HCT116 (cell line): ENCODE measurements around the gene SORT1. TPM values are rescaled to one million over a fixed set of nuclear protein-coding genes. Genes with fewer than 3 reads are reported as not detected.

Experiments used
- ATAC-seq: fragments of 200-7000 bp; cut with Tn5 transposase; 2 replicates; pipeline ENCODE4 v1.9.1; 2020; ENCODE audit warnings: mild to moderate bottlenecking, moderate library complexity
- BruUV-seq: library from RNA; stranded (reverse); fragments of 400-500 nt; replicated peaks from 2 replicates; lab custom pipeline; 2021; lab: Mats Ljungman, UMichigan
- CTCF ChIA-PET: fragments of 300-600 bp; sonication (Branson Sonifier 250); formaldehyde crosslinking; loops from one replicate; lab custom pipeline; 2021; ENCODE audit warnings: antibody characterized with exemption; lab: Charles Lee
- POLR2A ChIA-PET: fragments of 300-600, 350-600 bp; sonication (Branson Sonifier 250); formaldehyde crosslinking; loops from one replicate; lab custom pipeline; 2021; ENCODE audit warnings: antibody characterized with exemption; lab: Charles Lee
- RAD21 ChIA-PET, 2 experiments: fragments of 300-600 bp; sonication (Branson Sonifier 250); formaldehyde crosslinking; loops; one replicate each; lab custom pipeline; 2023; ENCODE audit warnings: low total read pairs in 2 of 2; ENCODE audit not compliant: uncharacterized antibody in 2 of 2, unreplicated experiment in 2 of 2, low non-redundant PET in 1 of 2; lab: Charles Lee
- DNase-seq: peaks from one replicate; pipeline ENCODE4 v3.0.0-alpha.2; 2010; ENCODE audit warnings: low read depth, low spot score
- H2AFZ ChIP-seq: fragments of 200-600 bp; shearing (Covaris generic), sonication (generic); 2 replicates; pipeline ENCODE4 v1.6.1; 2017; ENCODE audit warnings: low read depth, mixed run types, mixed read lengths, antibody characterized with exemption, low read length; ENCODE audit not compliant: poor library complexity, severe bottlenecking
- H3K27ac ChIP-seq: 2 replicates; pipeline ENCODE4 v1.5.1; 2012; ENCODE audit warnings: low read depth, low read length
- H3K27me3 ChIP-seq: fragments of 200-600 bp; sonication (generic); 2 replicates; pipeline ENCODE4 v1.6.1; 2016; ENCODE audit warnings: mixed run types, low read length, mixed read lengths; ENCODE audit not compliant: insufficient read depth
- H3K36me3 ChIP-seq, 2 experiments: fragments of 200-500 bp in 1 of 2; fragments of 200-600 bp in 1 of 2; sonication (Bioruptor generic) in 1 of 2; sonication (generic) in 1 of 2; 2 replicates each; pipeline versions ENCODE4 v1.5.1 to v1.6.1; 2014 to 2016; ENCODE audit warnings: low read length in 2 of 2, inconsistent platforms in 1 of 2, mixed read lengths in 1 of 2, mixed run types in 1 of 2; ENCODE audit not compliant: insufficient read depth in 2 of 2, control insufficient read depth in 1 of 2
- H3K4me1 ChIP-seq, 2 experiments: fragments of 200-600 bp in 1 of 2; sonication (generic) in 1 of 2; 2 replicates each; pipeline versions ENCODE4 v1.5.1 to v1.6.1; 2012 to 2017; ENCODE audit warnings: low read length in 2 of 2, inconsistent platforms in 1 of 2, mild to moderate bottlenecking in 1 of 2, mixed read lengths in 1 of 2, mixed run types in 1 of 2, moderate library complexity in 1 of 2; ENCODE audit not compliant: insufficient read depth in 2 of 2, control insufficient read depth in 1 of 2
- H3K4me2 ChIP-seq: fragments of 200-600 bp; sonication (generic); 2 replicates; pipeline ENCODE4 v1.6.1; 2017; ENCODE audit warnings: mixed run types, low read length, mixed read lengths
- H3K4me3 ChIP-seq, 2 experiments: fragments of 200-600 bp in 1 of 2; sonication (generic) in 1 of 2; replicated peaks in 1 of 2; 2 replicates each; pipeline ENCODE4 v1.5.1; 2011 to 2016; ENCODE audit warnings: low read length in 2 of 2, control low read depth in 1 of 2, low read depth in 1 of 2, mild to moderate bottlenecking in 1 of 2, mixed read lengths in 1 of 2, mixed run types in 1 of 2
- H3K79me2 ChIP-seq: fragments of 200-600 bp; sonication (generic); 2 replicates; pipeline ENCODE4 v1.6.1; 2017; ENCODE audit warnings: mild to moderate bottlenecking, mixed run types, low read length, moderate library complexity, mixed read lengths; ENCODE audit not compliant: insufficient read depth
- H3K9ac ChIP-seq: fragments of 200-600 bp; sonication (generic); 2 replicates; pipeline ENCODE4 v1.6.1; 2016; ENCODE audit warnings: low read length, mixed read lengths
- H3K9me2 ChIP-seq: fragments of 200-600 bp; sonication (generic), shearing (Covaris generic); 2 replicates; pipeline ENCODE4 v1.6.1; 2017; ENCODE audit warnings: mixed run types, mild to moderate bottlenecking, moderate library complexity; ENCODE audit not compliant: insufficient read depth
- H3K9me3 ChIP-seq, 2 experiments: fragments of 200-500 bp in 1 of 2; fragments of 200-600 bp in 1 of 2; sonication (Bioruptor generic) in 1 of 2; sonication (generic) in 1 of 2; 2 replicates each; pipeline ENCODE4 v1.6.1; 2014 to 2017; ENCODE audit warnings: low read length in 2 of 2, mixed read lengths in 2 of 2, inconsistent platforms in 1 of 2, low read depth in 1 of 2, mild to moderate bottlenecking in 1 of 2, mixed run types in 1 of 2, moderate library complexity in 1 of 2; ENCODE audit not compliant: control insufficient read depth in 1 of 2, insufficient read depth in 1 of 2
- H4K20me1 ChIP-seq: fragments of 200-600 bp; sonication (generic), shearing (Covaris generic); 2 replicates; pipeline ENCODE4 v1.6.1; 2017; ENCODE audit warnings: mixed run types, mild to moderate bottlenecking, moderate library complexity; ENCODE audit not compliant: insufficient read depth
- CBX3 ChIP-seq: IDR thresholded peaks from 2 replicates; pipeline ENCODE4 v1.6.1; 2012; ENCODE audit warnings: low read depth
- CTCF ChIP-seq, 3 experiments: fragments of 200-600 bp in 1 of 3; sonication (generic) in 1 of 3; IDR thresholded peaks in 2 of 3; conservative IDR thresholded peaks in 1 of 3; 2 replicates each; pipeline ENCODE4 v1.5.1; 2012 to 2017; ENCODE audit warnings: low read depth in 2 of 3, low read length in 2 of 3, antibody characterized with exemption in 1 of 3, borderline replicate concordance in 1 of 3, control low read depth in 1 of 3, mild to moderate bottlenecking in 1 of 3, mixed read lengths in 1 of 3, mixed run types in 1 of 3, moderate library complexity in 1 of 3; ENCODE audit not compliant: insufficient read depth in 1 of 3
- EZH2phosphoT487 ChIP-seq: fragments of 200-600 bp; IDR thresholded peaks from 2 replicates; pipeline ENCODE4 v1.6.1; 2018; ENCODE audit warnings: antibody characterized with exemption, borderline replicate concordance
- RAD21 ChIP-seq: IDR thresholded peaks from 2 replicates; pipeline ENCODE4 v1.6.1; 2012; ENCODE audit warnings: low read depth, mild to moderate bottlenecking
- SP1 ChIP-seq: IDR thresholded peaks from 2 replicates; pipeline ENCODE4 v1.6.1; 2012; ENCODE audit warnings: low read depth
- ZNF274 ChIP-seq: fragments of 200-500 bp; sonication (Bioruptor generic); IDR thresholded peaks from 2 replicates; pipeline ENCODE4 v1.6.1; 2014; ENCODE audit warnings: mild to moderate bottlenecking, low read depth, low read length, inconsistent platforms
- intact Hi-C: fragments of 100-400 bp; cut with micrococcal nuclease; formaldehyde crosslinking; loops from 2 replicates; pipeline ENCODE4 v1.10.0; 2022
- total RNA-seq: library from RNA; stranded (reverse); gene quantifications from one replicate; pipeline ENCODE4 v1.2.1, GENCODE V29; 2021; ENCODE audit not compliant: unreplicated experiment

Gene SORT1
- total RNA-seq, 1 experiment from 2014 or later: 20.2 TPM

- Histone ChIP-seq H3K27me3 (no peaks in the 10 kb centered on the region), H4K20me1 (no peaks in the 10 kb centered on the region), H3K9me2 (no peaks in the 10 kb centered on the region), H3K79me2 (no peaks in the 10 kb centered on the region), H3K36me3 (peaks cover 0 to 2% of the 10 kb centered on the region in 2 experiments; a peak in 1 of 4 replicates)
- POLR2A ChIA-PET: no interaction called here
- intact Hi-C loops: no loop called here
- RAD21 ChIA-PET: no interaction called here
- TF ChIP-seq ZNF274: no peak
- no peak for TF ChIP-seq CBX3
- TF ChIP-seq SP1: no peak
- no peak for TF ChIP-seq EZH2phosphoT487
- no peak for TF ChIP-seq RAD21
- TF ChIP-seq CTCF (IDR thresholded peaks at IDR 0.05 in 2 of 3, conservative IDR thresholded peaks at IDR 0.05 in 1 of 3; ENCODE audit: borderline replicate concordance in 1 of 3, insufficient read depth in 1 of 3, low read depth in 2 of 3, low read length in 2 of 3): no peak
- TF ChIP-seq, all 23 proteins: peak for 0
- H3K27ac ChIP-seq: no peak overlapping the region
- peak overlapping the region; percentile 48 for H3K4me2 ChIP-seq
- H3K9ac ChIP-seq: no peak overlapping the region; the same call in 1 of the 2 replicates
- peak; percentile 30; the same call in 1 of the 2 replicates for ATAC-seq
- CTCF ChIA-PET: no interaction called here
- peaks cover 35 to 47% of the 10 kb centered on the region in 2 experiments for H3K4me1 ChIP-seq
- H2AFZ ChIP-seq: no peak overlapping the region
- BruUV-seq: no TSS peak
- DNase-seq: no peak
- no peaks in the 10 kb centered on the region for H3K9me3 ChIP-seq
- H3K4me3 ChIP-seq: no peak overlapping the region
Measured at GRCh38 chr1:109272831-109273547, 124.7 kb downstream of the SORT1 start.
